Spleen (tissue), 11 donors: ENCODE results near the gene GNG7. TPM values are rescaled to one million over a fixed set of nuclear protein-coding genes. Genes with fewer than 3 reads are reported as not detected.
A peak's percentile ranks its signal among the peaks of the same experiment; 100 is the strongest.
"Not testable (repeated sequence)": the region's sequence is repeated elsewhere in the genome, so short reads cannot be mapped to it uniquely, and the experiment has no call there.

Experiments used
- DNase-seq: peaks from one replicate; pipeline ENCODE4 v3.0.0-alpha.2; 2020
- H3K27ac ChIP-seq, 8 donors: fragments of 200-600 bp; sonication (generic) in 7 of 8; 1 replicate in 4 of 8; 2 replicates in 4 of 8; pipeline versions ENCODE4 v1.5.0 to v1.8.0; 2016 to 2021; ENCODE audit warnings: inconsistent platforms in 4 of 8, mild to moderate bottlenecking in 4 of 8, moderate library complexity in 1 of 8
- H3K27me3 ChIP-seq, 7 donors: fragments of 200-600 bp; sonication (generic) in 6 of 7; replicated peaks in 1 of 7; 1 replicate in 4 of 7; 2 replicates in 3 of 7; pipeline versions ENCODE4 v1.5.0 to v1.8.0; 2016 to 2021; ENCODE audit warnings: inconsistent platforms in 3 of 7, mild to moderate bottlenecking in 1 of 7
- H3K36me3 ChIP-seq, 6 donors: fragments of 200-600 bp; sonication (generic) in 5 of 6; 1 replicate in 4 of 6; 2 replicates in 2 of 6; pipeline versions ENCODE4 v1.5.0 to v1.8.0; 2016 to 2021; ENCODE audit warnings: inconsistent platforms in 2 of 6
- H3K4me1 ChIP-seq, 6 donors: fragments of 200-600 bp; sonication (generic) in 5 of 6; 1 replicate in 3 of 6; 2 replicates in 3 of 6; pipeline versions ENCODE4 v1.5.0 to v1.8.0; 2016 to 2021; ENCODE audit warnings: inconsistent platforms in 3 of 6
- H3K4me3 ChIP-seq, 8 donors: fragments of 200-600 bp; sonication (generic) in 7 of 8; 1 replicate in 4 of 8; 2 replicates in 4 of 8; pipeline versions ENCODE4 v1.5.0 to v1.8.0; 2016 to 2021; ENCODE audit warnings: inconsistent platforms in 4 of 8, mild to moderate bottlenecking in 4 of 8, moderate library complexity in 2 of 8
- H3K9me3 ChIP-seq, 8 donors: fragments of 200-600 bp; sonication (generic) in 7 of 8; 1 replicate in 4 of 8; 2 replicates in 4 of 8; pipeline versions ENCODE4 v1.5.0 to v1.8.0; 2016 to 2021; ENCODE audit warnings: inconsistent platforms in 4 of 8
- POLR2A ChIP-seq, 3 donors: fragments of 450-650 bp; IDR thresholded peaks; one replicate each; pipeline ENCODE4 v1.5.1; 2017; ENCODE audit warnings: antibody characterized with exemption in 3 of 3, mild to moderate bottlenecking in 1 of 3
- POLR2AphosphoS5 ChIP-seq, 3 donors: sonication (generic); formaldehyde crosslinking; IDR thresholded peaks; one replicate each; pipeline ENCODE4 v1.5.1; 2017; ENCODE audit warnings: antibody characterized with exemption in 3 of 3
- WGBS, 5 donors: extraction: QIAGEN DNeasy Blood & Tissue Kit in 3 of 5; methylation state at CpG; one replicate each; pipeline versions ENCODE4 v1.1.5 to v1.1.7; 2013 to 2018; 5-methylcytosine and 5-hydroxymethylcytosine counted together
- intact Hi-C: fragments of 100-400 bp; cut with DNase I; formaldehyde crosslinking; loops from one replicate; pipeline ENCODE4 v1.15.0; 2023; ENCODE audit warnings: low total_unique reads
- polyA plus RNA-seq, 3 donors: library from polyadenylated mRNA; stranded (reverse); fragments of 200-250 nt; gene quantifications; one replicate each; pipeline ENCODE4 v1.2.1, GENCODE V29; 2013
- total RNA-seq, 7 donors: library from RNA; depleted of rRNA in 3 of 7; stranded (reverse); fragments of >200 nt in 3 of 7; fragmentation: NEBNext Ultra II Directional in 4 of 7; extraction: Animal tissue kit (Norgen Biotek cat#: 25700) in 4 of 7; gene quantifications; one replicate each; pipeline versions ENCODE4 v1.1.0 to v1.2.1, GENCODE V29; 2016 to 2021
- TF ChIP-seq, protein P1 (sequence below), 11 experiments: fragments of 200-600 bp in 7 of 11; fragments of 450-650 bp in 4 of 11; sonication (generic) in 4 of 11; IDR thresholded peaks in 8 of 11; conservative IDR thresholded peaks in 3 of 11; 1 replicate in 7 of 11; 2 replicates in 4 of 11; pipeline versions ENCODE4 v1.4.0 to v1.8.0; 2016 to 2021; ENCODE audit warnings: antibody characterized with exemption in 11 of 11, inconsistent platforms in 4 of 11, mild to moderate bottlenecking in 1 of 11
- donor health status: healthy with polysubstance abuse.
- donor health status: DM: no; HTN: no; CAD: no; lungs with moderate emphysema.
- donor health status: DM: no; HTN: no; CAD: no.
- donor health status: Bipolar disorder and iron deficiency.
- donor health status: healthy.
- donor health status: DM: no; HTN: no; CAD: no.
- donor health status: DM: yes; HTN: yes; CAD: no.

GNG7 gene
- total and polyA plus RNA-seq, 10 donors = 17.2 to 34.6 (median 18.9) TPM

- WGBS, 5 donors = 49 to 66% (median 55%) methylated on average over 39 to 47 of the region's 47 CpGs
- intact Hi-C loops = no loop called here
- DNase-seq = peak; percentile 82
Measured at GRCh38 chr19:2607712-2608601, 94.5 kb downstream of the GNG7 start.

DNA sequence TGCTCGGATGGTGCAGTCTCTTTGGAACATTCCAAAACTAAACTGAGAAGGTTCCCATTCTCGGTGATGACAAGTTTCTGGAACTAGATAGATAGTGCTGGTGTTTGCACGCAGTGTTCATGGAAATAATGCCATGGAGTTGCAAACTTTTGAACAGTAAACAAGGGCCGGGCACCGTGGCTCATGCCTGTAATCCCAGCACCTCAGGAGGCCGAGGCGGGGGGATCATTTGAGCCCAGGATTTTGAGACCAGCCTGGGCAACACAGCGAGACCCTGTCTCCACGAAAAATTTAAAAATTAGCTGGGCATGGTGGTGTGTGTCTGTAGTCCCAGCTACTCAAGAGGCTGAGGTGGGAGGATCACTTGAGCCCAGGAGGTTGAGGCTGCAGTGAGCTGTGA lies 95.7 kb downstream of the GNG7 start:
- peaks cover 26 to 84% (median 65%) of the 10 kb centered on the region in 6 donors for H3K4me1 ChIP-seq
- H3K27ac ChIP-seq, H3K4me3 ChIP-seq, H3K9me3 ChIP-seq, H3K27me3 ChIP-seq, intact Hi-C loops, DNase-seq, H3K36me3 ChIP-seq: not testable (repeated sequence)
- WGBS, 5 donors = 83 to 95% (median 92%) methylated on average over 9 of the region's 9 CpGs

More at GRCh38 chr19:2607712-2608601, 94.5 kb downstream of the GNG7 start:
- Histone ChIP-seq H3K27me3 (no peaks in the 10 kb centered on the region), H3K36me3 (no peaks in the 10 kb centered on the region), H3K27ac (peak overlapping the region in 3 of 8 donors; percentile 1 to 39 (median 23)), H3K4me3 (peak overlapping the region in 1 of 8 donors; percentile 42), H3K4me1 (peaks cover 26 to 86% (median 70%) of the 10 kb centered on the region in 6 donors), H3K9me3 (no peaks in the 10 kb centered on the region)
- TF ChIP-seq POLR2AphosphoS5 (IDR thresholded peaks at IDR 0.05) (peak; percentile 27 to 50 (median 45)), POLR2A (IDR thresholded peaks at IDR 0.05) (no peak)

- H3K27ac ChIP-seq, H3K4me3 ChIP-seq, DNase-seq, H3K27me3 ChIP-seq, H3K9me3 ChIP-seq, H3K36me3 ChIP-seq, intact Hi-C loops: not testable (repeated sequence)
- WGBS, 5 donors = 72 to 86% (median 76%) methylated on average over 8 to 9 of the region's 9 CpGs
- peaks cover 18 to 78% (median 56%) of the 10 kb centered on the region in 6 donors for H3K4me1 ChIP-seq
Measured at GRCh38 chr19:2605889-2606288, 96.6 kb downstream of the GNG7 start.

DNA sequence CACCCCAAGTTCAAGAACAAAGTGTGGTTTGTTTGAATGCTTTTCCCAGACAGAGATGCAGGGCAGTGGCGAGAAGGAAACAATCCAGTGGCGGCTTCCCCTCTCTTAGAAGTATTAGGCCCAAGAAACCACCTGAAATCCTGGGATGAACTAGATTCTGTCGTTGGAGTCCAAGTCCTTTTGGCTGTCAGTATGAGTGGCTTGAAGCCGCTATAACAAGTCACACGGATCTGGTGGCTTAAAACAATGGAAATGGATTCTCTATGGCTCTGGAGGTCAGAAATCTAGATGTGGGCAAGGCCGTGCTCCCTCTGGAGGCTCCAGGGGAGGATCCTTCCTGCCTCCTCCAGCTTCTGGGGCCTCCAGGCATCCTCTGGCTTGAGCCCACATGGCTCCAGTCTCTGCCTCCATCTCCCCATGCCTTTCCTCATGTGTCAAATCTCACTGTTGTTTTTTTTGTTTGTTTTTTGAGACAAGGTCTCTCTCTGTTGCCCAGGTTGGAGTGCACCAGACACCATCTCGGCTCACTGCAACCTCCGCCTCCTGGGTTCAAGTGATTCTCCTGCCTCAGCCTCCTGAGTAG lies 97.7 kb downstream of the GNG7 start:
- Histone ChIP-seq H3K4me3 (no peak overlapping the region), H3K36me3 (no peaks in the 10 kb centered on the region), H3K27me3 (no peaks in the 10 kb centered on the region), H3K9me3 (no peaks in the 10 kb centered on the region), H3K27ac (no peak overlapping the region), H3K4me1 (peaks cover 13 to 72% (median 48%) of the 10 kb centered on the region in 6 donors)
- 89 to 94% (median 92%) methylated on average over 8 of the region's 8 CpGs for WGBS, 5 donors
- no peak for DNase-seq
- intact Hi-C loops = no loop called here
- no peak for TF ChIP-seq POLR2A (IDR thresholded peaks at IDR 0.05)
- TF ChIP-seq, protein P1, sequence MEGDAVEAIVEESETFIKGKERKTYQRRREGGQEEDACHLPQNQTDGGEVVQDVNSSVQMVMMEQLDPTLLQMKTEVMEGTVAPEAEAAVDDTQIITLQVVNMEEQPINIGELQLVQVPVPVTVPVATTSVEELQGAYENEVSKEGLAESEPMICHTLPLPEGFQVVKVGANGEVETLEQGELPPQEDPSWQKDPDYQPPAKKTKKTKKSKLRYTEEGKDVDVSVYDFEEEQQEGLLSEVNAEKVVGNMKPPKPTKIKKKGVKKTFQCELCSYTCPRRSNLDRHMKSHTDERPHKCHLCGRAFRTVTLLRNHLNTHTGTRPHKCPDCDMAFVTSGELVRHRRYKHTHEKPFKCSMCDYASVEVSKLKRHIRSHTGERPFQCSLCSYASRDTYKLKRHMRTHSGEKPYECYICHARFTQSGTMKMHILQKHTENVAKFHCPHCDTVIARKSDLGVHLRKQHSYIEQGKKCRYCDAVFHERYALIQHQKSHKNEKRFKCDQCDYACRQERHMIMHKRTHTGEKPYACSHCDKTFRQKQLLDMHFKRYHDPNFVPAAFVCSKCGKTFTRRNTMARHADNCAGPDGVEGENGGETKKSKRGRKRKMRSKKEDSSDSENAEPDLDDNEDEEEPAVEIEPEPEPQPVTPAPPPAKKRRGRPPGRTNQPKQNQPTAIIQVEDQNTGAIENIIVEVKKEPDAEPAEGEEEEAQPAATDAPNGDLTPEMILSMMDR (IDR thresholded peaks at IDR 0.05 in 8 of 11, conservative IDR thresholded peaks at IDR 0.05 in 3 of 11) = no peak
- no peak for TF ChIP-seq POLR2AphosphoS5 (IDR thresholded peaks at IDR 0.05)

- Histone ChIP-seq H3K36me3 (no peaks in the 10 kb centered on the region), H3K4me3 (peak overlapping the region in 1 of 8 donors; percentile 9), H3K9me3 (no peaks in the 10 kb centered on the region), H3K27ac (peak overlapping the region in 7 of 8 donors; percentile 15 to 67 (median 59)), H3K4me1 (peaks cover 11 to 71% (median 48%) of the 10 kb centered on the region in 6 donors), H3K27me3 (no peaks in the 10 kb centered on the region)
- TF ChIP-seq POLR2AphosphoS5 (IDR thresholded peaks at IDR 0.05) (no peak), POLR2A (IDR thresholded peaks at IDR 0.05) (no peak)
- TF ChIP-seq, protein P1 (IDR thresholded peaks at IDR 0.05 in 8 of 11, conservative IDR thresholded peaks at IDR 0.05 in 3 of 11) = no peak
- DNase-seq = no peak
- intact Hi-C loops = no loop called here
- WGBS, 5 donors = 43 to 82% (median 56%) methylated on average over 12 to 17 of the region's 17 CpGs
Measured at GRCh38 chr19:2603334-2603733, 99.2 kb downstream of the GNG7 start.
